GM12878 (cell line): ENCODE data around the gene FBXL17. TPM values are rescaled to one million over a fixed set of nuclear protein-coding genes. Genes with fewer than 3 reads are reported as not detected.

Experiments
- ATAC-seq: fragments of 200-7000 bp; cut with Tn5 transposase; 3 replicates; pipeline ENCODE4 v1.9.1; 2020; ENCODE audit warnings: mild to moderate bottlenecking, moderate library complexity
- BruUV-seq: library from RNA; stranded (reverse); fragments of 400-500 nt; replicated peaks from 2 replicates; lab custom pipeline; 2021; lab: Mats Ljungman, UMichigan
- CTCF ChIA-PET: fragments of 300-600 bp; sonication (Branson Sonifier 250); formaldehyde crosslinking; extraction: SDS; loops from one replicate; lab custom pipeline; 2021; ENCODE audit warnings: inconsistent platforms; lab: Yijun Ruan, JAX
- POLR2A ChIA-PET: fragments of 350-600 bp; formaldehyde crosslinking; extraction: SDS; loops from one replicate; lab custom pipeline; 2021; ENCODE audit warnings: inconsistent platforms; lab: Charles Lee
- RAD21 ChIA-PET: fragments of 300-600 bp; sonication (Branson Sonifier 250); formaldehyde crosslinking; loops from one replicate; lab custom pipeline; 2023; ENCODE audit warnings: antibody characterized with exemption; ENCODE audit not compliant: unreplicated experiment; lab: Charles Lee
- SMC1A ChIA-PET: fragments of 300-600 bp; sonication (Branson Sonifier 250); formaldehyde crosslinking; loops from one replicate; lab custom pipeline; 2023; ENCODE audit not compliant: unreplicated experiment, uncharacterized antibody; lab: Charles Lee
- DNase-seq: peaks from one replicate; pipeline ENCODE4 v3.0.0-alpha.2; 2011; ENCODE audit warnings: low read depth, low spot score
- FAIRE-seq: peaks from 3 replicates; lab custom pipeline; 2011; peaks lifted over from hg19 to GRCh38; lab: Jason Lieb, UNC
- H2AFZ ChIP-seq: 2 replicates; pipeline ENCODE4 v1.6.0; 2011; ENCODE audit warnings: low read depth, low read length, control low read depth; ENCODE audit not compliant: control insufficient read depth
- H3K27ac ChIP-seq: 2 replicates; pipeline ENCODE4 v1.5.1; 2011; ENCODE audit warnings: control low read depth; ENCODE audit not compliant: control insufficient read depth, insufficient read depth
- H3K27me3 ChIP-seq, 2 experiments: replicated peaks in 1 of 2; 2 replicates each; pipeline versions ENCODE4 v1.6.0 to v1.6.1; 2011; ENCODE audit warnings: low read length in 1 of 2; ENCODE audit not compliant: control insufficient read depth in 2 of 2, insufficient read depth in 2 of 2
- H3K36me3 ChIP-seq, 2 experiments: 2 replicates each; pipeline ENCODE4 v1.5.1; 2011; ENCODE audit warnings: low read length in 1 of 2; ENCODE audit not compliant: control insufficient read depth in 2 of 2, insufficient read depth in 2 of 2
- H3K4me1 ChIP-seq: 2 replicates; pipeline ENCODE4 v1.6.1; 2011; ENCODE audit warnings: mild to moderate bottlenecking, low read length, moderate library complexity, mixed read lengths; ENCODE audit not compliant: control insufficient read depth, insufficient read depth
- H3K4me2 ChIP-seq: 2 replicates; pipeline ENCODE4 v1.6.0; 2011; ENCODE audit warnings: control low read depth; ENCODE audit not compliant: control insufficient read depth, insufficient read depth
- H3K4me3 ChIP-seq: fragments of 200-600 bp; sonication (generic); 2 replicates; pipeline ENCODE4 v1.5.1; 2016
- H3K79me2 ChIP-seq: 2 replicates; pipeline ENCODE4 v1.6.0; 2011; ENCODE audit warnings: low read length; ENCODE audit not compliant: control insufficient read depth, insufficient read depth
- H3K9ac ChIP-seq: 2 replicates; pipeline ENCODE4 v1.8.0; 2011; ENCODE audit warnings: low read length, control low read depth, mixed read lengths; ENCODE audit not compliant: control insufficient read depth, insufficient read depth
- H3K9me3 ChIP-seq: replicated peaks from 3 replicates; pipeline ENCODE4 v1.5.1; 2011; ENCODE audit warnings: mild to moderate bottlenecking, low read length; ENCODE audit not compliant: control insufficient read depth, insufficient read depth
- H4K20me1 ChIP-seq: 2 replicates; pipeline ENCODE4 v1.6.0; 2011; ENCODE audit not compliant: control insufficient read depth, insufficient read depth
- CBFB ChIP-seq: IDR thresholded peaks from 2 replicates; pipeline ENCODE4 v1.6.1; 2016; ENCODE audit warnings: antibody characterized with exemption, low read depth
- CEBPB ChIP-seq, 2 experiments: fragments of 150-350 bp in 1 of 2; IDR thresholded peaks; 2 replicates each; pipeline ENCODE4 v1.6.1; 2012 to 2014; ENCODE audit warnings: low read depth in 2 of 2, low read length in 2 of 2, borderline replicate concordance in 1 of 2, inconsistent platforms in 1 of 2
- IKZF1 ChIP-seq: fragments of 450-650 bp; conservative IDR thresholded peaks from 2 replicates; pipeline ENCODE4 v1.6.1; 2017; ENCODE audit warnings: antibody characterized with exemption, mild to moderate bottlenecking
- MEF2A ChIP-seq: IDR thresholded peaks from 2 replicates; pipeline ENCODE4 v1.6.1; 2011; ENCODE audit warnings: low read depth, mild to moderate bottlenecking, low read length, moderate library complexity; ENCODE audit not compliant: insufficient read depth
- MXI1 ChIP-seq: fragments of 150-350 bp; IDR thresholded peaks from 2 replicates; pipeline ENCODE4 v1.6.1; 2011; ENCODE audit warnings: low read depth, mild to moderate bottlenecking, inconsistent platforms, low read length, improper control_type of control experiment
- NBN ChIP-seq: fragments of 450-650 bp; IDR thresholded peaks from 2 replicates; pipeline ENCODE4 v1.6.1; 2016
- NR2F1 ChIP-seq: fragments of 450-650 bp; conservative IDR thresholded peaks from 2 replicates; pipeline ENCODE4 v1.6.1; 2017; ENCODE audit warnings: mild to moderate bottlenecking
- PAX5 ChIP-seq: IDR thresholded peaks from 2 replicates; pipeline ENCODE4 v1.6.1; 2011; ENCODE audit warnings: low read depth, low read length, borderline replicate concordance
- PML ChIP-seq: IDR thresholded peaks from 2 replicates; pipeline ENCODE4 v1.6.1; 2012; ENCODE audit warnings: low read length, inconsistent platforms
- RB1 ChIP-seq: fragments of 450-650 bp; formaldehyde crosslinking; IDR thresholded peaks from 2 replicates; pipeline ENCODE4 v1.6.1; 2017; ENCODE audit warnings: mild to moderate bottlenecking, borderline replicate concordance
- RBBP5 ChIP-seq: fragments of 200-600 bp; sonication (generic); conservative IDR thresholded peaks from 2 replicates; pipeline ENCODE4 v1.6.1; 2016
- RUNX3 ChIP-seq: IDR thresholded peaks from 2 replicates; pipeline ENCODE4 v1.6.1; 2012; ENCODE audit warnings: low read length, inconsistent platforms
- TBL1XR1 ChIP-seq: IDR thresholded peaks from 2 replicates; pipeline ENCODE4 v1.6.1; 2012; ENCODE audit warnings: low read depth, low read length, improper control_type of control experiment
- WRNIP1 ChIP-seq: IDR thresholded peaks from 2 replicates; pipeline ENCODE4 v1.6.1; 2011; ENCODE audit warnings: low read depth, low read length, improper control_type of control experiment, borderline replicate concordance
- YY1 ChIP-seq: IDR thresholded peaks from 2 replicates; pipeline ENCODE4 v1.6.1; 2011; ENCODE audit warnings: low read depth, mild to moderate bottlenecking, low read length
- ZSCAN29 ChIP-seq: fragments of 450-650 bp; IDR thresholded peaks from 2 replicates; pipeline ENCODE4 v1.6.1; 2017; ENCODE audit warnings: mild to moderate bottlenecking, moderate library complexity
- WGBS: methylation state at CpG from one replicate; pipeline ENCODE4 v1.1.6; 2016; ENCODE audit warnings: low lambda C conversion rate; ENCODE audit not compliant: insufficient replicate concordance, insufficient coverage; ENCODE audit errors: missing lambda C conversion rate; 5-methylcytosine and 5-hydroxymethylcytosine counted together
- in situ Hi-C: fragments of 300-500 bp; cut with MboI; formaldehyde crosslinking; loops from 9 replicates; pipeline ENCODE4 v1.14.3; 2018; ENCODE audit warnings: mixed read lengths
- intact Hi-C: fragments of 100-400 bp; cut with micrococcal nuclease; formaldehyde crosslinking; loops from one replicate; pipeline ENCODE4 v1.14.2; 2022; ENCODE audit not compliant: unreplicated experiment
- polyA plus RNA-seq, 11 experiments: library from polyadenylated mRNA; depleted of rRNA in 4 of 11; unstranded in 6 of 11; stranded (reverse) in 5 of 11; fragments of >200 nt; fragmentation: Nextera tagmentation in 4 of 11; fragmentation: Illumina TruSeq in 1 of 11; extraction: Ambion mirVana in 4 of 11; extraction: Trizol in 1 of 11; gene quantifications; 1 replicate in 1 of 11; 2 replicates in 10 of 11; pipeline versions ENCODE4 v1.2.1 to v1.2.3, GENCODE V29; 2011 to 2016; ENCODE audit warnings: inconsistent platforms in 2 of 11, missing spikeins in 2 of 11, low read depth in 1 of 11
- total RNA-seq, 4 experiments: library from RNA; depleted of rRNA in 3 of 4; stranded (reverse); fragments of >200 nt in 3 of 4; fragmentation: Illumina TruSeq in 1 of 4; extraction: Trizol in 1 of 4; gene quantifications; 2 replicates each; pipeline versions ENCODE4 v1.2.1 to v1.2.3, GENCODE V29; 2013 to 2021
- TF ChIP-seq, protein P1 (sequence below): IDR thresholded peaks from 2 replicates; pipeline ENCODE4 v1.6.1; 2011; ENCODE audit warnings: mild to moderate bottlenecking, low read depth, low read length, moderate library complexity; ENCODE audit not compliant: insufficient replicate concordance
- TF ChIP-seq, protein P2 (sequence below): fragments of 450-650 bp; IDR thresholded peaks from 2 replicates; pipeline ENCODE4 v1.6.1; 2016; ENCODE audit warnings: mild to moderate bottlenecking
- TF ChIP-seq, protein P3 (sequence below): fragments of 450-650 bp; IDR thresholded peaks from 2 replicates; pipeline ENCODE4 v1.6.1; 2017; ENCODE audit warnings: mild to moderate bottlenecking
- TF ChIP-seq, protein P4 (sequence below): fragments of 450-650 bp; IDR thresholded peaks from 2 replicates; pipeline ENCODE4 v1.6.1; 2016; ENCODE audit warnings: mild to moderate bottlenecking

FBXL17 gene
- total and polyA plus RNA-seq, 10 of the 15 experiments (the other 5 are each of a cell fraction or from before 2014, with no cell fraction given) = 0.88 to 9.0 (median 4.4) TPM

DNA sequence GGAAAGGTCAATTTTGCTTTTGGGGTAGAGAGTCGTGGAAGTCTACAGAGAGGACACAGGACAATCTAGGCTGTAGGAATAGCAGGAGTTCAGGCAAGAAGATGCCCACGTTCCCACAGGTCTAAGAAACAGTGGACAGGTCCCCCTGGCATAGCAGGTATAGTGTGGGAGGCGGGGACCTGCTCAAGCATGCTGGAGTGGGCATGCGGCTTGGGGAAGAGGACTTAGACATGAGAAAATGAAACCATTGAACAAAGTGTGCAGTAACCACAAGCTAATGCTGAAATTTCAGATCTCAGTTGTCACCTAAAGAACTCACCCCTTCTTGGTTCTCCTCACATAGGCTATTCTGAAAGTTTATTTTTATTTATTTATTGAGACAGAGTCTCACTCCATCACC, 568.3 kb downstream of the FBXL17 start:
- peak; percentile 90 for ATAC-seq
- CTCF ChIA-PET = interaction anchor here (0.7 to 2.2 kb wide), 3 partner anchors 9 to 138 kb away, joined by 3 to 7 read pairs (median 5); no protein-coding TSS in a partner anchor
- H3K79me2 ChIP-seq = no peaks in the 10 kb centered on the region
- TF ChIP-seq RB1 (peak; percentile 41; the same call in 1 of the 2 replicates), MXI1 (0 out of 2 replicates have a peak, but pooled peaks have one; percentile 24), IKZF1 (peak; percentile 82), TBL1XR1 (no peak), MEF2A (no peak), NR2F1 (peak; percentile 81), PML (no peak), YY1 (0 out of 2 replicates have a peak, but pooled peaks have one; percentile 26), ZSCAN29 (peak; percentile 42; the same call in 1 of the 2 replicates), CBFB (peak; percentile 33; the same call in 1 of the 2 replicates), CEBPB (IDR thresholded peaks at IDR 0.05; ENCODE audit: borderline replicate concordance in 1 of 2, low read depth in 2 of 2, low read length in 2 of 2) (no peak), PAX5 (peak; percentile 93), RUNX3 (peak; percentile 93), RBBP5 (no peak), NBN (peak; percentile 80), WRNIP1 (no peak)
- TF ChIP-seq, protein P1, sequence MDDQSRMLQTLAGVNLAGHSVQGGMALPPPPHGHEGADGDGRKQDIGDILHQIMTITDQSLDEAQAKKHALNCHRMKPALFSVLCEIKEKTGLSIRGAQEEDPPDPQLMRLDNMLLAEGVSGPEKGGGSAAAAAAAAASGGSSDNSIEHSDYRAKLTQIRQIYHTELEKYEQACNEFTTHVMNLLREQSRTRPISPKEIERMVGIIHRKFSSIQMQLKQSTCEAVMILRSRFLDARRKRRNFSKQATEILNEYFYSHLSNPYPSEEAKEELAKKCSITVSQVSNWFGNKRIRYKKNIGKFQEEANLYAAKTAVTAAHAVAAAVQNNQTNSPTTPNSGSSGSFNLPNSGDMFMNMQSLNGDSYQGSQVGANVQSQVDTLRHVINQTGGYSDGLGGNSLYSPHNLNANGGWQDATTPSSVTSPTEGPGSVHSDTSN = peak; percentile 27
- TF ChIP-seq, protein P2, sequence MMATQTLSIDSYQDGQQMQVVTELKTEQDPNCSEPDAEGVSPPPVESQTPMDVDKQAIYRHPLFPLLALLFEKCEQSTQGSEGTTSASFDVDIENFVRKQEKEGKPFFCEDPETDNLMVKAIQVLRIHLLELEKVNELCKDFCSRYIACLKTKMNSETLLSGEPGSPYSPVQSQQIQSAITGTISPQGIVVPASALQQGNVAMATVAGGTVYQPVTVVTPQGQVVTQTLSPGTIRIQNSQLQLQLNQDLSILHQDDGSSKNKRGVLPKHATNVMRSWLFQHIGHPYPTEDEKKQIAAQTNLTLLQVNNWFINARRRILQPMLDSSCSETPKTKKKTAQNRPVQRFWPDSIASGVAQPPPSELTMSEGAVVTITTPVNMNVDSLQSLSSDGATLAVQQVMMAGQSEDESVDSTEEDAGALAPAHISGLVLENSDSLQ = peak; percentile 14; the same call in 1 of the 2 replicates
- TF ChIP-seq, protein P3, sequence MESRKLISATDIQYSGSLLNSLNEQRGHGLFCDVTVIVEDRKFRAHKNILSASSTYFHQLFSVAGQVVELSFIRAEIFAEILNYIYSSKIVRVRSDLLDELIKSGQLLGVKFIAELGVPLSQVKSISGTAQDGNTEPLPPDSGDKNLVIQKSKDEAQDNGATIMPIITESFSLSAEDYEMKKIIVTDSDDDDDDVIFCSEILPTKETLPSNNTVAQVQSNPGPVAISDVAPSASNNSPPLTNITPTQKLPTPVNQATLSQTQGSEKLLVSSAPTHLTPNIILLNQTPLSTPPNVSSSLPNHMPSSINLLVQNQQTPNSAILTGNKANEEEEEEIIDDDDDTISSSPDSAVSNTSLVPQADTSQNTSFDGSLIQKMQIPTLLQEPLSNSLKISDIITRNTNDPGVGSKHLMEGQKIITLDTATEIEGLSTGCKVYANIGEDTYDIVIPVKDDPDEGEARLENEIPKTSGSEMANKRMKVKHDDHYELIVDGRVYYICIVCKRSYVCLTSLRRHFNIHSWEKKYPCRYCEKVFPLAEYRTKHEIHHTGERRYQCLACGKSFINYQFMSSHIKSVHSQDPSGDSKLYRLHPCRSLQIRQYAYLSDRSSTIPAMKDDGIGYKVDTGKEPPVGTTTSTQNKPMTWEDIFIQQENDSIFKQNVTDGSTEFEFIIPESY = no peak
- TF ChIP-seq, protein P4, sequence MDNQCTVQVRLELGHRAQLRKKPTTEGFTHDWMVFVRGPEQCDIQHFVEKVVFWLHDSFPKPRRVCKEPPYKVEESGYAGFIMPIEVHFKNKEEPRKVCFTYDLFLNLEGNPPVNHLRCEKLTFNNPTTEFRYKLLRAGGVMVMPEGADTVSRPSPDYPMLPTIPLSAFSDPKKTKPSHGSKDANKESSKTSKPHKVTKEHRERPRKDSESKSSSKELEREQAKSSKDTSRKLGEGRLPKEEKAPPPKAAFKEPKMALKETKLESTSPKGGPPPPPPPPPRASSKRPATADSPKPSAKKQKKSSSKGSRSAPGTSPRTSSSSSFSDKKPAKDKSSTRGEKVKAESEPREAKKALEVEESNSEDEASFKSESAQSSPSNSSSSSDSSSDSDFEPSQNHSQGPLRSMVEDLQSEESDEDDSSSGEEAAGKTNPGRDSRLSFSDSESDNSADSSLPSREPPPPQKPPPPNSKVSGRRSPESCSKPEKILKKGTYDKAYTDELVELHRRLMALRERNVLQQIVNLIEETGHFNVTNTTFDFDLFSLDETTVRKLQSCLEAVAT = peak; percentile 74; the same call in 1 of the 2 replicates

More for the DNA sequence above, 568.3 kb downstream of the FBXL17 start:
- H3K4me1 ChIP-seq = peaks cover 29% of the 10 kb centered on the region
- ChIA-PET POLR2A (interaction anchor here (1.0 to 1.6 kb wide), 3 partner anchors 8 to 242 kb away, joined by 3 to 5 read pairs (median 3); no protein-coding TSS in a partner anchor), SMC1A (interaction anchor here (1.0 to 5.6 kb wide), 8 partner anchors 9 to 241 kb away, joined by 3 to 26 read pairs (median 5); no protein-coding TSS in a partner anchor), RAD21 (interaction anchor here (1.4 to 2.7 kb wide), 7 partner anchors 14 to 449 kb away, joined by 3 to 8 read pairs (median 4); partner anchors contain the start of gene EFNA5)
- no peaks in the 10 kb centered on the region for H4K20me1 ChIP-seq
- H3K27me3 ChIP-seq = no peaks in the 10 kb centered on the region
- peak overlapping the region; percentile 76 for H3K4me2 ChIP-seq
- whole genome bisulfite sequencing = 10% methylated on average over 4 of the region's 4 CpGs
- in situ Hi-C loops = no loop called here
- no peaks in the 10 kb centered on the region for H3K36me3 ChIP-seq
- intact Hi-C loops = loop anchor here (1.0 to 10.0 kb wide), 2 partner anchors 140 to 429 kb away; no protein-coding TSS in a partner anchor
- BruUV-seq = no TSS peak
- DNase-seq (peak; percentile 84), FAIRE-seq (peak; percentile 78)
- H2AFZ ChIP-seq = no peak overlapping the region; the same call in 1 of the 2 replicates
- H3K27ac ChIP-seq = peak overlapping the region; percentile 78
- H3K4me3 ChIP-seq = peak overlapping the region; percentile 40; the same call in 1 of the 2 replicates
- H3K9me3 ChIP-seq = no peaks in the 10 kb centered on the region; the same call in 2 of the 3 replicates
- H3K9ac ChIP-seq = no peak overlapping the region
